ENCODE data around the gene TNPO3.
A peak's percentile ranks its signal among the peaks of the same experiment; 100 is the strongest.
"Not testable (repeated sequence)": the region's sequence is repeated elsewhere in the genome, so short reads cannot be mapped to it uniquely, and the experiment has no call there.

Gene TNPO3

DNA sequence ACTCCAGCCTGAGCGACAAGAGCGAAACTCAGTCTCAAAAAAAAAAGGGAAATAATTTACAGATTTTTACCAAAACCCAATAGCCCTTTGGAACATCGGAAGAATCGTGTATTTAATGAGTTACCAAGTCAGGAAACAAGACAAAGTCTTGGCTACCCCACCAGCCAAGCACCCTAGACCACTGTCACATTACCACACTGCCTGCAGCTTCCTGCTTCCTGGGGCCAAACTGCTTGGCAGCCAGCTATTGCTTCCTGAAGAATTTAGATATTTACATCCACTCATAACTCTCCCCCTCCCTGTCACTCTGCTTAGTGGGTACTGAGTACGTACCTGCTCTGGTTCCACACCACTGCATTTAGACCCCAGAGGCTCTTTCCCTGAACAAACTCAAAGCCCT, 14.1 kb upstream of the TNPO3 start:
- DNase-seq (ENCODE audit: low read depth) = no peak

DNA sequence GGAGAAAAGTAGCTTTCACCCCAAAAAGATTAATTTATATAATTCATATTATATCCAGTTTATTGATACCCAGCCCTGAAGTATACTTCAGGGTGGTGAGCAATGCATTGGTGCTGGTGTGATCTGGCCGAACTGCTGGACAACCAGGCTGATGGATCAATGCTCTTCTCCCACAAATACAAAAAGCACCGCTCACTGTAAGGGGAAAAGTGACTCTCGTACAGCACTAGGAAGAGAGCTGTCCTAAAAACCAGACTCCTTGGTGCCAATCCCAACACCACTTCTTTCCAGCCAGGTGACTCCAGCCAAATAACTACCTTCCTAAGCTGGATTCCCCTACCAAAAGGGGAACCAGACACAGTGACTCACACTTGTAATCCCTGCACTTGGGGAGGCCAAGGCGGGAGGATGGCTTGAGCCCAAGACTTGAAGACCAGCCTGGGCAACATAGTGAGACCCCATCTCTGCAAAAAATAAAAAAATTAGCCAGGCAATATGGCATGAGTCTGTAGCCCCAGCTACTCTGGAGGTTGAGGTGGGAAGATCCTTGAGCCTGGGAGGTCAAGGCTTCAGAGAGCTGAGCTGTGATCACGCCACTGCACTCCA, 13.1 kb upstream of the TNPO3 start:
- no peak for DNase-seq (ENCODE audit: low read depth)

DNA sequence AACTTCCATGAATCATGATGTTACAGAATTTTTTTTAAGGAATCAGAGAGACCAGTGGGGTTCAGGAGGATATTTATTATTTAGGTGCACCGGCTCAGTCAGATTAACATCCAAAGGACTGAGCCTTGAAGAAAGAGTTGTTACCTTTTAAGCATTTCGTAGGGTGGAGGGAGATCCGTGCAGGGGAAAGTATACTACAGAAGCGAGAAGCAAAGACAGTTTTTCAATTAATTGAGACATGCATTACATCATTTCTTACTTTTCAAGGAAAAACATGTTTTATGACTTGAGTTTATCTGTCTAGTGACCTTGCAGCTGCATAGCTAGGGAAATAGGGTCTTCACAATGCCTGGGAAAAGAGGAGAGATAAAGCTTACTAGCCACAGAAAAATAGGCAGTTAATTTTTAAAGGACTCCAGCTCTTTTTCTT, 12.2 kb upstream of the TNPO3 start:
- DNase-seq (ENCODE audit: low read depth) = peak; percentile 32

DNA sequence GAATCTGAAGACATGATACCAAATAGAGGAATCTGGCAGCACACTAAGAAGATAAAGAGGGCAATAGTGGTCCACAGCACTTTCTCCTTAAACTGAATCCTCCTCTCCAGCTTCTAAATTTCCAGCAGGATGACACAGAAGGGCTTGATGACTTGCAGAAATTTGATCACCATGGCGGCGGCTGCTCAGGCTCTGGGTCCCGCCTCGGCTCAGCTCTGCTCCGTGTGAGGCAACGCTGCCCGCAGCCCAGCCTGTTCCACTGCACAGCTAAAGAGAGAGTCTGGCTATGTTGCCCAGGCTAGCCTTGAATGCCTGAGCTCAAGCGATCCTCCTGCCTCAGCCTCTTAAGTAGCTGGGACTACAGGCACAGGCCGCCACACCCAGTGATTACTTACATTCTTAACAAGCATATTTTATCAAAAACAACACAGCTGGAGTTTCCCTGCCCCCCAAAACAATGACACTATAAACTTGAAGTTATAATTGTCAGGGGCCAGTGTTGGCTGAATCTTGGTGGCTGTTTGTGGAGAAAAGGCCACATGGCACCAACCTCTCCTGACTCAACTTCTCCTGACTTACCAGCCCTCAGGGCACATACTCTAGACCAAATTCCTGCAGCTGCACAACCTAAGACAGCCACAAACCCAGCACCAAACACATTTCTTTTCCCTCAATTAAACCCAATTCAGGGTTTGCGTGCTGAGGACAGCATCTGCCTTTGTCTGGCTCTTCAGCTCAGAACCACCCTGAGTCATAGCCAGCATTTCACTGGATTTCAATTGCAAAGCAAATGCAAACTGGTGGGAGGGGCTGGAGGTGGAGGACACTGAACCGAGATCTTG, 11.6 kb upstream of the TNPO3 start:
- peak; percentile 83 for DNase-seq (ENCODE audit: low read depth)

DNA sequence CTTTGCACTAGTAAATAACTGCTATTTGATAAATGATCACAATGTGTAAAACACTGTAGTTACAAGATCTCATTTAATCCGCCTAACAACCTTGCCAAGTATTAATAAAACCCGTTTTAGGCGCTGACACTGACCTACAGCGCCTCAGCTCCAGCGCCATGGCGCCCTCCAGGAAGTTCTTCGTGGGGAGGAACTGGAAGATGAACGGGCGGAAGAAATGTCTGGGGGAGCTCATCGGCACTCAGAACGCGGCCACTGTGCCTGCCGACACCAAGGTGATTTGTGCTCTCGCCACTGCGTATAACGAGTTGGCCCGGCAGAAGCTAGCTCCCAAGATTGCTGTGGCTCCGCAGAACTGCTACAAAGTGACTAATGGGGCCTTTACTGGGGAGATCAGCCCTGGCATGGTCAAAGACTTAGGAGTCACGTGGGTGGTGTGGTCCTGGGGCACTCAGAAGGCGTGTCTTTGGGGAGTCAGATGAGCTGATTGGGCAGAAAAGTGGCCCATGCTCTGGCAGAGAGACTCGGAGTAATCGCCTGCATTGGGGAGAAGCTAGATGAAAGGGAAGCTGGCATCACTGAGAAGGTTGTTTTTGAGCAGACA, 1.1 kb upstream of the TNPO3 start:
- DNase-seq (ENCODE audit: low read depth) = peak; percentile 35

DNA sequence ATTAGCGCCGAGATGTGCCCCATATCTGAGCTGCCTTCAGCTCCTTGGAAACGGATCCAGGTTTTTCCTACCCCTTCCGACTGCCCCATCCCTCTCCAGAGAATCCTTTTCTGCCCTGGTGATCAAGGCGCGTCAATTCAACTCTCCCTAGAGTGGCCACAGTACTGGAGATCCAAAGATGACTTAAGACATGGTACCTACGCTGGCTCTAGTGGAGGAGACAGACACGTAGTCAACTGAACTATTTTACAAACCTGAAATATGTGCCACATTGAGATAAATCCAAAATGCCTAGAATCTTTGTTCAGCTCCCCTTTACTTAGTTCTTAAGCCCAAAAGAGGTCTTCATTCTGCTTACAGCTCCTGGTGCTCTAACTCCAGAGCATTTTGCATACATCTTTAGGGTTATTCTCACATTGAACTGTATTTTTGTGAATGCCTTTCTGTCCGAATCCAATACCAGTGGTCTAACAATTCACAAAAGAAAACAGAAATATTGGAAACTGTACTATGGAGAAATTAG, 444 bp upstream of the TNPO3 start:
- DNase-seq (ENCODE audit: low read depth) = no peak

DNA sequence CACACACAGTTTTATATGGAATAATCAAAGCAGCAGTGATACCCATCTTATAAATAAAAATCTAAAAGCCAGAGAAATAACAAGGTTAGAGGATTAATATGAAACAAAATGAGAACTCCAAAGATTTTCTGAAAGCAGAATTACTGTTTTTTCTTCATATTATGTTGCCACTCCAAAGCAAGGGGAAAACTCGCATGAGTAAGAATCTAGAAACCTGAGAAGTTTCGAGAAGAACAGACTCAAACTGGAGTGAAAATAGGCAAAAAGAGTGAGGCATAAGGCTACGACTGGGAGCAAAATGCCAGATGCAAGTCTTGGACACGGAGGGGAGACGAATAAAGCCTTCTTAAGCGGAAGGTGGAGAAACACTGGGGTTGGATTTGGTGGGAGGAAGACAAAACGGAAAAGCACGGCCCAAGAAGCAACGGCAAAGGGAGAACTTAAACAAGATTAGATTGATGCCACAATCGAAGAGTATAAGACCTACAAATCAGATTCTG, 923 bp downstream of the TNPO3 start:
- peak; percentile 43 for DNase-seq (ENCODE audit: low read depth)

DNA sequence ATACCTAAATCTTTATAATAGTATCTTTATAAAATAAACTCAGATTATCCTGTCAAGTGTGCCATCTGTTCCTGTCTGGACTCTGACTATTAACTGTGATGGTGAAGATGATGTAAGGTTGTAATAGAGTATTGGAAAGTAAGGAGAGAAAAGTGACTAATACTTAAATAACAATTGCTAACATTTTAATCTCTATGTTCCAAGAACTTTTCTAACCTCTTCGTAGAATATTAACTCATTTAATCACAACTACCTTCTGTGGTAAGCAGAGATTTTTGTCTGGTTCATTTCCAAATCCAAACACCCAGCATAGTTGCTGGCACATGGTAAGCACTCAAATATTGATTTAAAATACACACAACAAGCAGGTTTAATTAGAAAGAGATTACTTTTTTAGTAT, 2.5 kb downstream of the TNPO3 start:
- no peak for DNase-seq (ENCODE audit: low read depth)

DNA sequence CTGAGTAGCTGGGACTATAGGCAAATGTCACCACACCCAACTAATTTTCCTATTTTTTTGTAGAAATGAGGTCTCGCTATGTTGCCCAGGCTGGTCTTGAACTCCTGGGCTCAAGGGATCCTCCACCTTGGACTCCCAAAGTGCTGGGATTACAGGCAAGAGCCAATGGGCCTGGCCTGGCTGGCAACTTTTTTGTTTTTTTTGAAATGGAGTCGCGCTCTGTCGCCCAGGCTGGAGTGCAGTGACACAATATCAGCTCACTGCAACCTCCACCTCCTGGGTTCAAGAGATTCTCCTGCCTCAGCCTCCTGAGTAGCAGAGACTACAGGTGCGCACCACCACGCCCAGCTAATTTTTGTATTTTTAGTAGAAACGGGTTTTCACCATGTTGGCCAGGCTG, 3.5 kb downstream of the TNPO3 start:
- not testable (repeated sequence) for DNase-seq (ENCODE audit: low read depth)

DNA sequence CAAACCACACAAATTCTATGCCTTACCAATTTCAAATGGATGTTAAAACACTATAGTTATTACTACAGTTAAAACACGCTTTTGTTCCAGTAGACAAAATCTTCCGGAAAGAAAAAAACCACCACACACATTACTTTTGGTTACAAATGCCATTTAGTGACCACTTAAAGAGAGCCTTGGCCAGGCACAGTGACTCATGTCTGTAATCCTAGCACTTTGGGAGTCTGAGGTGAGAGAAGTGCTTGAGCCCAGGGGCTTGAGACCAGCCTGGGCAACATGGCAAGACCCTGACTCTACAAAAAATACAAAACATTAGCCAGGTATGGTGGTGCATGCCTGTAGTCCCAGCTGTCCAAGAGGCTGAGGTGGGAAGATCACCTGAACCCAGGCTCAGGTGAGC, 7.2 kb downstream of the TNPO3 start:
- no peak for DNase-seq (ENCODE audit: low read depth)

DNA sequence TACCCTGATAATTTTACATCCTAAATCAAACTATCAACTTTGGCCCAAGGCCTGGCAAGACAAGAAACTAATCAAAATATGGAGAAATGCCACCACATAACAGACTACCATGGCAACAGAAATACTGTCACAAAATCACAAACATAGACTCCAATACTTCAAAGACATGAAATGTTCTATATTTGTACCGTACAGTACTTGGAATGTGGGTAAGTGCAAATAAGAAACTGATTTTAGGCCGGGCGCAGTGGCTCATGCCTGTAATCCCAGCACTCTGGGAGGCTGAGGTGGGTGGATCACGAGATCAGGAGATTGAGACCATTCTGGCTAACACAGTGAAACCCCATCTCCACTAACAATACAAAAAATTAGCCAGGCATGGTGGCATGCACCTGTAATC, 9.2 kb downstream of the TNPO3 start:
- no peak for DNase-seq (ENCODE audit: low read depth)

DNA sequence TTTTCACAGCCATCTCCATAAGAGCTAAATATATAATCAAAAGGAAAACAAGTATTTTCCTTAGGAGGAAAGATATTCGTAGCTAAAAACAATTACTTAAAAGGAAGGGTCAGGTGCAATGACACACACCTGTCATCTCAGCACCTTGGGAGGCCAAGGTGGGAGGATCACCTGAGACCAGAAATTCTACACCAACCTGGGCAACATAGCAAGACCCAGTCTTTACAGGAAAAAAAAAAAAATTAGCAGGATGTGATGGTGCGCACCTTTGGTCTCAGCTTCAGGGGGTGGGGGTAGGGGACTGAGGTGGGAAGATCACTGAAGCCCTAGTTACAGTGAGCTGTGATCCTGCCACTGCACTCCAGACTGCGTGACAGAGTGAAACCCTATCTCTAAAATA, 11.9 kb downstream of the TNPO3 start:
- no peak for DNase-seq (ENCODE audit: low read depth)

DNA sequence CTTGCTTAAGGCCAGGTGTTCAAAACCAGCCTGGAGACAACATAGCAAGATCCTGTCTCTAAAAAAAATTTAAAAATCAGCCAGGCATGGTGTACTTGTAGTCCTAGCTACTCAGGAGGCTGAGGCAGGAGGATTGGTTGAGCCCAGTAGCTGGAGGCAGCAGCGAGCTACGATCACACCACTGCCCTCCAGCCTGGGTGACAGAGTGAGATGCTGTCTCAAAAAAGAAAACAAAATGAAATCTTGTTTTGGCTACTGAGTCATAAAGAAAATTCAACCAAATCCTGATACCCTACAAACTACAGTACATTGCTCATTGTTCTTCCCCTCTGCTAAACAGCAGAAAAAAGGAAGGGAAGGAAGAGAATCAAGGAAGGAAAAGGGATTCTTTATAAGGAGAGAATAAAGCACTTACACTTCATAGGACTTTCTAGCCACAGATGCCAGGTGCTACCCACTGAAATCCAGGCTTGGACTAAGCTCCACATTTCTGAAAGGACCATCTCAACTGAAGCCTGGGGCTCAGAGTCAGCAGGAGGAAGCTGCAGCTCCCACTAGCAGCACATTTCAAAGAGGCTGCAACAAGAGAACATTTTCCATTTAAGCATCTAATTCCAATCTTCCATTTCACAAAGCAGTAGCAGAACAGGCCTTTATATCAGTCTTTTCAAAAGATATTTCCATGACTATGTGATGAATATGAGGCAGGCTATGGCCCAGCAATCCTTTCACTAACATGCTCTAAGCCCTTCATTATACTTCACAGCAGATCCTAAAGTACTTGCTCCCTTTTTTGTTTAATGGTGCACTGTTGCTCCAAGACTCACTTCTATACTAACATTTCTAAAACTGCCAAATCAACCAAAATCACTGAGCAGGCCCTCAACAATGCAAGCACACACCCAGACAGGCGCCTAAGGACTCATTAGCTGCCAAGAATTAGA, 13.5 kb downstream of the TNPO3 start:
- DNase-seq (ENCODE audit: low read depth) = no peak

DNA sequence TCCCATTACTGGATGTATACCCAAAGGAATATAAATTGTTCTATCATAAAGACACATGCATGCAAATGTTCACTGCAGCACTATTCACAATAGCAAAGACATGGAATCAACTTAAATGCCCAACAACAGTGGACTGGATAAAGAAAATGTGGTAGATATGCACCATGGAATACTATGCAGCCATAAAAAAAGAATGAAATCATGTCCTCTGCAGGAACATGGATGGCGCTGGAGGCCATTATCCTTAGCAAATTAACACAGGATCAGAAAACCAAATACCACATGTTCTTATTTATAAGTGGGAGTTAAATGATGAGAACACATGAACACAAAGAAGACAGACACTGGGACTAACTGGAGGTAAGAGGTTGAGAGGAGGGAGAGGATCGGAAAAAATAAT, 16.4 kb downstream of the TNPO3 start:
- not testable (repeated sequence) for DNase-seq (ENCODE audit: low read depth)

DNA sequence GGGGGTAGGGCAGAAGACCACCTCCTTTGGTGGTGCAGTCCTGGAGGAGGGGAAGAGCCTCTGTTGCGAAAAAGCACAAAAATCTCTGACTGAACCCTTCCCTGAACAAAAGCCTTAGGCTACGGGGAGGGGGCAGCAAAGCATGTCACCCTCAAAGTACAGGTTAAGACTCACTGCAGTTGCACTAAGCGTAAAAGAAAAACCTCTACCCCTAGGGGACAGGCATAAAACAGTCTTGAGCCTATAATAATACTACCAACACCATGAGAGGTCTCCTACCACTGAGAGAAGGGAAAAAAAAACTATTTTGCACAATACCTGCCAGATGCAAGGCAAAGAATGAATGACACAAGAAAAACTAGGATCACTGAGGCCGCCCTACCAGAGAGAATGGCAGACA, 17.3 kb downstream of the TNPO3 start:
- no peak for DNase-seq (ENCODE audit: low read depth)

DNA sequence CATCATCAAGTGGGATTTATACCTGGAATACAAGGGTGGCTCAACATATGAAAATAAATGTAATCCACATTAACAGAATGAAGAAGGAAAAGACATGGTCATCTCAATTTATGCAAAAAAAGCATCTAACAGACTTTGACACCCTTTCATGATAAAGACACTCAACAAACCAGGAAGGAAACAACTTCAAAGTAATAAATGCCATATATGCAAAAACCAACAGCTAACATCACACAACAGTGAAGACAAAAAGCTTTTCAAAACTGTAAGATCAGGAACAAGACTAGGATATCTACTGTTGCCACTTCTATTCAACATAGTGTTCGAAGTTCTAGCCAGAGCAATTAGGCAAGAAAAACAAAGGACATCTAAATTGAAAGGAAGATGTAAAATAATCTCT, 22.9 kb downstream of the TNPO3 start:
- no peak for DNase-seq (ENCODE audit: low read depth)

DNA sequence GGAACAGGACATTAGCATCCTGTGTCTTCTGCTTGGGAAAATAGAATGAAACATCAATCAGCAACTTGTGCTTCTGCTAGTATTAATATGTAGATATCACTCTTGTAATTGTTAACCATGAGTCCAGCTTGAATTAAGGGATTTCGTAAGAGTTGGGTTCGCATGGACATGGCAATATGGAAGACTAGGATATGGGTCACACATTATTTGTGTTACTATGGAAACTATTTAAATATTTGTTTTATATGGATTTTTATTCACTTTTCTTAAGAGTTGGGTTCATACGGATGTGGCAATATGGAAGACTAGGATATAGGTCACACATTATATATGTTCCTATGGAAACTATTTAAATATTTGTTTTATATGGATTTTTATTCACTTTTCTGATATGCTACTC, 24.5 kb downstream of the TNPO3 start:
- no peak for DNase-seq (ENCODE audit: low read depth)

DNA sequence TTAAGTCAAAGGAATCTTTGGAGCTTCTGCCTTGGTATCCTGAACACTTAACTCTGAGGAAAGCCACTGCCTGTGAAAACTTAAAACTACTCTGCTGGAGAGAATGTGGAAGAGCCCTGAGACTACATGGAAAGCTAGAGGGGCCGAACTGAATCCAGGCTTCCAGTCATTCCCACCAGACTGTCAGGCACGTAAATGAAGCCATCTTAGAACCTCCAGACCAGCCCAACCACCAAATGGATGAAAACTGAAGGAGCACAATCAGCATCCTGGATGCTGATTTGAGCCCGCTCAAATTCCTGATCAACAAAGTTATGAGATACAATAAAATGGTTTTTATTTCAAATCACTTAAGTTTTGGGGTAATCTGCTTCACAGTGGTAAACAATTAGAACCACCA, 30.8 kb downstream of the TNPO3 start:
- no peak for DNase-seq (ENCODE audit: low read depth)

DNA sequence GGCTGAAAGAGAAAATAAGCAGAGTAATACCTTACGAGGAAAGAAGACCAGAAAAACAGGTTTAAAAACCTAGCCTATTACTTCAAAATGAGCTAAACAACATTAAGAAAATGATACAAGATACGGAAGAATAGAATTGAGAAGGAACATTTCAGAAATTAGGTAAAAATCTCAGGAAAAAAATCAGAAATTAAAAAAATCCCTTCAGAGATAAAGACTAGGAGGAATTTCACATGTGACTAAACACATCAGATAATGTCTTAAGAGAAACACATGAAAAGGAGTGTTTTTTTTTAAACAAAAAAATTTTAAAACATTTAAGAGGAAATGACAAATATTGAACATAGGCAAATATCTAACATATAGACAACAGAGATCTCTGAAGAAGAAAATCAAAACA, 33.3 kb downstream of the TNPO3 start:
- no peak for DNase-seq (ENCODE audit: low read depth)

DNA sequence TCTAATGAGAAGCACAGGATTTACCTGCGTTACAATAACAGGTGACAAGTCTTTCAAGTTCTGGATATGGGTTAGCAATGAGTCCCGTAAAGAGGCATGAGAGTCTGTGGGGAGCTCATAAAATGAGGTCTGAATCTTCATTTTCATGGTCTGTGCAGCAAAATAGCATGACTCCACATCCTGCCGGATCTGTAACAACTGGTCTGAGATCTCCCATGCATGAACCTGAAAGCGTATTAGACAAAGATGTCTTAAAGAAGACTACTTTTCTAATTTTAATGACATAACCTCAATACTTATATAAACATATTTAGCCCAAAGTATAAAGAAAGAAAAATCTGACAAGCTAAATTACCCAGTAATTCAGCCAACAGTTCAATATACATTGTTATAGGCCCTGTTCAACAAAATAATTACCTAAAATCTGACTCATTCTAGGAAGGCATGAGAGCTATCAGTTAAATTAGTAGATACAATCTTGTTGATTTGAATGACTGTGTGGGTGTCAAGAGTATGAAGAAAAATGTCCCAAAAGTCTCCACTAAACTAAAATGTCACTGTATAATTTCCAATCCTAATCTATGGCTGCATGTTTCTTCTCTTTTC, 36.9 kb downstream of the TNPO3 start:
- DNase-seq (ENCODE audit: low read depth) = no peak

DNA sequence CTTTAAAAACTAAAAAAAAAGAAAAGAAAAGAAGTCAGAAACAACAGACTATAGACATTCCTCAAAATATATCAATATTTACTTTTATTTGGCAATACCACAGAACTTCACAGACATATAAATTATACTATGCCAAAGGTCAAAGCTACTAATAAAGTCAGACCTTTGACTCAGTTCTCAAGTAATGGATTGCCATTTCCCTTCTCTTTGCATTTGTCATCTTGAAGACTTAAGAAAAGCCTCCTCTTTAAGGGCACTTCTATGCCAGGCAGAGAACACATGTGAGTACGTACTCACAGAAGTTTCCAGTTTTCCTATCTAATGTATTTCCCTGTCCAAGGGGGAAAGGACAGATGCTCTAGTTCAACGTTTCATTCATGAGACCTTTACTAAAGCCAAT, 37.6 kb downstream of the TNPO3 start:
- peak; percentile 16 for DNase-seq (ENCODE audit: low read depth)
